A549 (cell line): ENCODE measurements around the gene MVK.

Source experiments
- CBX8 ChIP-seq: fragments of 200-600 bp; sonication (generic); IDR thresholded peaks from 2 replicates; pipeline ENCODE4 v1.6.1; 2016
- HOXA7 ChIP-seq: fragments of 250-450 bp; sonication (Bioruptor Pico); IDR thresholded peaks from 2 replicates; pipeline ENCODE4 v1.5.0; 2020; ENCODE audit warnings: mild to moderate bottlenecking, moderate library complexity
- KDM1A ChIP-seq: fragments of 200-600 bp; sonication (generic); IDR thresholded peaks from 2 replicates; pipeline ENCODE4 v1.6.1; 2016; ENCODE audit warnings: low read depth, mild to moderate bottlenecking
- NFE2L2 ChIP-seq: fragments of 150-350 bp; conservative IDR thresholded peaks from 2 replicates; pipeline ENCODE4 v1.6.1; 2014; ENCODE audit warnings: low read length
- NR3C1 ChIP-seq: fragments of >200 bp; sonication (Bioruptor Twin); formaldehyde crosslinking; IDR thresholded peaks from 3 replicates; pipeline ENCODE4 v1.6.1; 2017
- PHF8 ChIP-seq: fragments of 200-600 bp; sonication (generic); IDR thresholded peaks from 2 replicates; pipeline ENCODE4 v1.6.1; 2016; ENCODE audit warnings: low read depth, mild to moderate bottlenecking, antibody characterized with exemption, moderate library complexity, borderline replicate concordance
- POLR2A ChIP-seq: IDR thresholded peaks from 2 replicates; pipeline ENCODE4 v1.6.1; 2012; ENCODE audit warnings: mild to moderate bottlenecking, low read length
- RAD21 ChIP-seq, 2 experiments: fragments of >200 bp in 1 of 2; sonication (Bioruptor Twin) in 1 of 2; formaldehyde crosslinking in 1 of 2; IDR thresholded peaks in 1 of 2; conservative IDR thresholded peaks in 1 of 2; 2 replicates in 1 of 2; 3 replicates in 1 of 2; pipeline ENCODE4 v1.6.1; 2012 to 2018; ENCODE audit warnings: inconsistent platforms in 1 of 2
- RFX5 ChIP-seq: fragments of 450-650 bp; IDR thresholded peaks from 2 replicates; pipeline ENCODE4 v1.7.1; 2014; ENCODE audit warnings: antibody characterized with exemption, mild to moderate bottlenecking, moderate library complexity
- TP53 ChIP-seq: fragments of 250-450 bp; sonication (Bioruptor Pico); IDR thresholded peaks from 2 replicates; pipeline ENCODE4 v1.5.0; 2021; ENCODE audit warnings: mild to moderate bottlenecking, moderate library complexity
- ZFP36 ChIP-seq: fragments of 450-650 bp; IDR thresholded peaks from 2 replicates; pipeline ENCODE4 v1.6.1; 2014; ENCODE audit warnings: borderline replicate concordance; ENCODE audit not compliant: partially characterized antibody
- TF ChIP-seq, protein P1 (sequence below): fragments of >200 bp; sonication (Bioruptor Twin); formaldehyde crosslinking; IDR thresholded peaks from 3 replicates; pipeline ENCODE4 v1.5.1; 2016
- TF ChIP-seq, protein P2 (sequence below): fragments of 200-600 bp; sonication (generic); IDR thresholded peaks from 2 replicates; pipeline ENCODE4 v1.6.1; 2016; ENCODE audit warnings: antibody characterized with exemption, mild to moderate bottlenecking, moderate library complexity

DNA sequence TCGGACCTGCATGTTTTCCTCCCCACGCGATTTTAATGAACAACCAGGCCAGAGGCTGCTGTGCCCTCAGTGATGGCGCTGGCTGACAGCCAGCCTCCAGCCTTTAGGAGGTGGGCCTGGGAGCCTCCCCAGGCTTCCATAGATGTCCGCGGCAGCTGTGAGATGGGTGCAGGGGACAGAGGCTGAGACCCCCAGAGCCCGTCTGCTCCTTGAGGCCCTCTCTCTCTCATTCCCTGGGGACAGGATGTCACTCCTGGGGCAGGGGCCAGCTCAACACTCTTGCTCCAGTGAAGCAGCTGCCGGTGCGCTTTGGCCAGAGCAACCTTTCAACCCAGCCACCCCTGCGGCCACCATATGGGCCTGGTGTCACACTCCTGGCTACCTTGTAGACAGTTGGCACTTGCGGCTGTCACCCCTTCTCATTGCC lies 24.8 kb downstream of the MVK start:
- TF ChIP-seq CBX8: no peak
- TF ChIP-seq, protein P1, sequence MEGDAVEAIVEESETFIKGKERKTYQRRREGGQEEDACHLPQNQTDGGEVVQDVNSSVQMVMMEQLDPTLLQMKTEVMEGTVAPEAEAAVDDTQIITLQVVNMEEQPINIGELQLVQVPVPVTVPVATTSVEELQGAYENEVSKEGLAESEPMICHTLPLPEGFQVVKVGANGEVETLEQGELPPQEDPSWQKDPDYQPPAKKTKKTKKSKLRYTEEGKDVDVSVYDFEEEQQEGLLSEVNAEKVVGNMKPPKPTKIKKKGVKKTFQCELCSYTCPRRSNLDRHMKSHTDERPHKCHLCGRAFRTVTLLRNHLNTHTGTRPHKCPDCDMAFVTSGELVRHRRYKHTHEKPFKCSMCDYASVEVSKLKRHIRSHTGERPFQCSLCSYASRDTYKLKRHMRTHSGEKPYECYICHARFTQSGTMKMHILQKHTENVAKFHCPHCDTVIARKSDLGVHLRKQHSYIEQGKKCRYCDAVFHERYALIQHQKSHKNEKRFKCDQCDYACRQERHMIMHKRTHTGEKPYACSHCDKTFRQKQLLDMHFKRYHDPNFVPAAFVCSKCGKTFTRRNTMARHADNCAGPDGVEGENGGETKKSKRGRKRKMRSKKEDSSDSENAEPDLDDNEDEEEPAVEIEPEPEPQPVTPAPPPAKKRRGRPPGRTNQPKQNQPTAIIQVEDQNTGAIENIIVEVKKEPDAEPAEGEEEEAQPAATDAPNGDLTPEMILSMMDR: no peak
- TF ChIP-seq RFX5: no peak
- TF ChIP-seq, protein P2, sequence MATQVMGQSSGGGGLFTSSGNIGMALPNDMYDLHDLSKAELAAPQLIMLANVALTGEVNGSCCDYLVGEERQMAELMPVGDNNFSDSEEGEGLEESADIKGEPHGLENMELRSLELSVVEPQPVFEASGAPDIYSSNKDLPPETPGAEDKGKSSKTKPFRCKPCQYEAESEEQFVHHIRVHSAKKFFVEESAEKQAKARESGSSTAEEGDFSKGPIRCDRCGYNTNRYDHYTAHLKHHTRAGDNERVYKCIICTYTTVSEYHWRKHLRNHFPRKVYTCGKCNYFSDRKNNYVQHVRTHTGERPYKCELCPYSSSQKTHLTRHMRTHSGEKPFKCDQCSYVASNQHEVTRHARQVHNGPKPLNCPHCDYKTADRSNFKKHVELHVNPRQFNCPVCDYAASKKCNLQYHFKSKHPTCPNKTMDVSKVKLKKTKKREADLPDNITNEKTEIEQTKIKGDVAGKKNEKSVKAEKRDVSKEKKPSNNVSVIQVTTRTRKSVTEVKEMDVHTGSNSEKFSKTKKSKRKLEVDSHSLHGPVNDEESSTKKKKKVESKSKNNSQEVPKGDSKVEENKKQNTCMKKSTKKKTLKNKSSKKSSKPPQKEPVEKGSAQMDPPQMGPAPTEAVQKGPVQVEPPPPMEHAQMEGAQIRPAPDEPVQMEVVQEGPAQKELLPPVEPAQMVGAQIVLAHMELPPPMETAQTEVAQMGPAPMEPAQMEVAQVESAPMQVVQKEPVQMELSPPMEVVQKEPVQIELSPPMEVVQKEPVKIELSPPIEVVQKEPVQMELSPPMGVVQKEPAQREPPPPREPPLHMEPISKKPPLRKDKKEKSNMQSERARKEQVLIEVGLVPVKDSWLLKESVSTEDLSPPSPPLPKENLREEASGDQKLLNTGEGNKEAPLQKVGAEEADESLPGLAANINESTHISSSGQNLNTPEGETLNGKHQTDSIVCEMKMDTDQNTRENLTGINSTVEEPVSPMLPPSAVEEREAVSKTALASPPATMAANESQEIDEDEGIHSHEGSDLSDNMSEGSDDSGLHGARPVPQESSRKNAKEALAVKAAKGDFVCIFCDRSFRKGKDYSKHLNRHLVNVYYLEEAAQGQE: no peak
- no peak for TF ChIP-seq TP53
- TF ChIP-seq NR3C1: no peak
- TF ChIP-seq POLR2A: no peak
- TF ChIP-seq NFE2L2: no peak
- no peak for TF ChIP-seq HOXA7 (CRISPR knock-in tag)
- no peak for TF ChIP-seq KDM1A
- TF ChIP-seq ZFP36: no peak
- TF ChIP-seq RAD21 (conservative IDR thresholded peaks at IDR 0.05 in 1 of 2, IDR thresholded peaks at IDR 0.05 in 1 of 2): no peak
- TF ChIP-seq PHF8: no peak
